HEK293 (cell line): ENCODE data around the gene ADAMTS2.

Source experiments
- CTCF ChIA-PET: fragments of 350-600 bp; formaldehyde crosslinking; extraction: SDS; loops from one replicate; lab custom pipeline; 2021; ENCODE audit warnings: antibody characterized with exemption; lab: Yijun Ruan, JAX
- POLR2A ChIA-PET: fragments of 300-600 bp; formaldehyde crosslinking; extraction: SDS; loops from one replicate; lab custom pipeline; 2020; ENCODE audit warnings: antibody characterized with exemption, inconsistent platforms; lab: Yijun Ruan, JAX
- H3K27ac ChIP-seq: fragments of 200-500 bp; sonication (Bioruptor generic); 2 replicates; pipeline ENCODE4 v1.5.1; 2014; ENCODE audit warnings: low read depth, low read length, control low read depth, inconsistent platforms; ENCODE audit errors: extremely low read depth
- H3K36me3 ChIP-seq, 2 experiments: fragments of 200-500 bp in 1 of 2; sonication (Bioruptor generic) in 1 of 2; 1 replicate in 1 of 2; 2 replicates in 1 of 2; pipeline ENCODE4 v1.5.1; 2014 to 2017; ENCODE audit warnings: inconsistent platforms in 2 of 2, low read length in 2 of 2; ENCODE audit not compliant: control insufficient read depth in 2 of 2, insufficient read depth in 1 of 2
- H3K4me1 ChIP-seq: fragments of 200-500 bp; sonication (Bioruptor generic); 2 replicates; pipeline ENCODE4 v1.5.1; 2014; ENCODE audit warnings: mild to moderate bottlenecking, low read length, inconsistent platforms; ENCODE audit not compliant: control insufficient read depth, insufficient read depth
- H3K4me3 ChIP-seq: 2 replicates; pipeline ENCODE4 v1.5.1; 2011; ENCODE audit warnings: low read depth, mild to moderate bottlenecking, control low read depth, low read length, moderate library complexity
- H3K9me3 ChIP-seq: fragments of 200-500 bp; sonication (Bioruptor generic); 2 replicates; pipeline ENCODE4 v1.5.1; 2014; ENCODE audit warnings: low read depth, low read length, inconsistent platforms; ENCODE audit not compliant: control insufficient read depth, insufficient read depth
- BCL11B ChIP-seq: fragments of 450-650 bp; formaldehyde crosslinking; IDR thresholded peaks from 2 replicates; pipeline ENCODE4 v1.5.1; 2016; ENCODE audit warnings: low read depth, missing biosample characterization, missing genetic modification characterization
- GLI2 ChIP-seq: fragments of 450-650 bp; formaldehyde crosslinking; IDR thresholded peaks from 2 replicates; pipeline ENCODE4; 2017; ENCODE audit warnings: missing biosample characterization, missing genetic modification characterization, low read depth, borderline replicate concordance
- KLF9 ChIP-seq: fragments of 450-650 bp; formaldehyde crosslinking; IDR thresholded peaks from 2 replicates; pipeline ENCODE4 v1.5.1; 2016; ENCODE audit warnings: missing biosample characterization, missing genetic modification characterization, low read depth
- SETDB1 ChIP-seq: IDR thresholded peaks from one replicate; pipeline ENCODE4 v1.6.1; 2017; ENCODE audit warnings: mild to moderate bottlenecking, low read length, moderate library complexity, mixed read lengths; ENCODE audit not compliant: insufficient read length
- ZFP69B ChIP-seq: fragments of 450-650 bp; formaldehyde crosslinking; IDR thresholded peaks from 2 replicates; pipeline ENCODE4 v1.5.1; 2016; ENCODE audit warnings: missing biosample characterization, missing genetic modification characterization
- ZNF138 ChIP-seq: fragments of 450-650 bp; formaldehyde crosslinking; IDR thresholded peaks from 2 replicates; pipeline ENCODE4 v1.5.1; 2016; ENCODE audit warnings: missing biosample characterization, missing genetic modification characterization, borderline replicate concordance
- ZNF169 ChIP-seq: fragments of 450-650 bp; formaldehyde crosslinking; IDR thresholded peaks from 2 replicates; pipeline ENCODE4 v1.5.1; 2016; ENCODE audit warnings: missing biosample characterization, missing genetic modification characterization
- ZNF202 ChIP-seq: fragments of 450-650 bp; formaldehyde crosslinking; IDR thresholded peaks from 2 replicates; pipeline ENCODE4 v1.5.1; 2016; ENCODE audit warnings: missing biosample characterization, missing genetic modification characterization, borderline replicate concordance
- ZNF211 ChIP-seq: fragments of 450-650 bp; formaldehyde crosslinking; IDR thresholded peaks from 2 replicates; pipeline ENCODE4 v1.5.1; 2016; ENCODE audit warnings: low read depth, missing biosample characterization, missing genetic modification characterization
- ZNF214 ChIP-seq: fragments of 450-650 bp; formaldehyde crosslinking; IDR thresholded peaks from 2 replicates; pipeline ENCODE4 v1.5.1; 2017; ENCODE audit warnings: missing biosample characterization, mild to moderate bottlenecking, missing genetic modification characterization, borderline replicate concordance
- ZNF324 ChIP-seq: fragments of 450-650 bp; formaldehyde crosslinking; IDR thresholded peaks from 2 replicates; pipeline ENCODE4 v1.5.1; 2016; ENCODE audit warnings: missing biosample characterization, missing genetic modification characterization
- ZNF350 ChIP-seq: fragments of 450-650 bp; formaldehyde crosslinking; IDR thresholded peaks from 2 replicates; pipeline ENCODE4 v1.5.0; 2017; ENCODE audit warnings: missing biosample characterization, mild to moderate bottlenecking, missing genetic modification characterization
- ZNF391 ChIP-seq: fragments of 450-650 bp; formaldehyde crosslinking; IDR thresholded peaks from 2 replicates; pipeline ENCODE4 v1.5.1; 2016; ENCODE audit warnings: low read depth, missing biosample characterization, missing genetic modification characterization, borderline replicate concordance
- ZNF433 ChIP-seq: fragments of 450-650 bp; formaldehyde crosslinking; IDR thresholded peaks from 2 replicates; pipeline ENCODE4 v1.5.1; 2016; ENCODE audit warnings: missing biosample characterization, missing genetic modification characterization, low read depth
- ZNF514 ChIP-seq: fragments of 450-650 bp; formaldehyde crosslinking; IDR thresholded peaks from 2 replicates; pipeline ENCODE4 v1.5.1; 2016; ENCODE audit warnings: missing biosample characterization, missing genetic modification characterization
- ZNF529 ChIP-seq: fragments of 450-650 bp; formaldehyde crosslinking; IDR thresholded peaks from 2 replicates; pipeline ENCODE4 v1.5.1; 2017; ENCODE audit warnings: missing genetic modification characterization, missing biosample characterization; ENCODE audit not compliant: insufficient replicate concordance
- ZNF629 ChIP-seq: fragments of 450-650 bp; formaldehyde crosslinking; IDR thresholded peaks from 2 replicates; pipeline ENCODE4 v1.5.1; 2017; ENCODE audit warnings: missing biosample characterization, missing genetic modification characterization
- ZNF768 ChIP-seq: fragments of 450-650 bp; formaldehyde crosslinking; IDR thresholded peaks from 2 replicates; pipeline ENCODE4 v1.5.1; 2018; ENCODE audit warnings: missing biosample characterization, mild to moderate bottlenecking, missing genetic modification characterization
- ZNF785 ChIP-seq: fragments of 450-650 bp; formaldehyde crosslinking; IDR thresholded peaks from 2 replicates; pipeline ENCODE4 v1.5.1; 2016; ENCODE audit warnings: missing biosample characterization, missing genetic modification characterization
- TF ChIP-seq, protein P1 (sequence below): IDR thresholded peaks from 2 replicates; pipeline ENCODE4 v1.6.1; 2011; ENCODE audit warnings: mild to moderate bottlenecking, low read depth, low read length, borderline replicate concordance
- TF ChIP-seq, protein P2 (sequence below): fragments of 450-650 bp; formaldehyde crosslinking; IDR thresholded peaks from 2 replicates; pipeline ENCODE4 v1.5.1; 2016; ENCODE audit warnings: missing biosample characterization, missing genetic modification characterization
- TF ChIP-seq, protein P3 (sequence below): fragments of 450-650 bp; formaldehyde crosslinking; IDR thresholded peaks from 2 replicates; pipeline ENCODE4 v1.5.1; 2017; ENCODE audit warnings: missing biosample characterization, missing genetic modification characterization
- TF ChIP-seq, protein P4 (sequence below): fragments of 450-650 bp; formaldehyde crosslinking; IDR thresholded peaks from 2 replicates; pipeline ENCODE4 v1.5.1; 2016; ENCODE audit warnings: missing biosample characterization, missing genetic modification characterization, borderline replicate concordance
- TF ChIP-seq, protein P5 (sequence below): fragments of 450-650 bp; IDR thresholded peaks from 2 replicates; pipeline ENCODE4 v1.5.1; 2018; ENCODE audit warnings: missing biosample characterization, missing genetic modification characterization

ADAMTS2 gene

DNA sequence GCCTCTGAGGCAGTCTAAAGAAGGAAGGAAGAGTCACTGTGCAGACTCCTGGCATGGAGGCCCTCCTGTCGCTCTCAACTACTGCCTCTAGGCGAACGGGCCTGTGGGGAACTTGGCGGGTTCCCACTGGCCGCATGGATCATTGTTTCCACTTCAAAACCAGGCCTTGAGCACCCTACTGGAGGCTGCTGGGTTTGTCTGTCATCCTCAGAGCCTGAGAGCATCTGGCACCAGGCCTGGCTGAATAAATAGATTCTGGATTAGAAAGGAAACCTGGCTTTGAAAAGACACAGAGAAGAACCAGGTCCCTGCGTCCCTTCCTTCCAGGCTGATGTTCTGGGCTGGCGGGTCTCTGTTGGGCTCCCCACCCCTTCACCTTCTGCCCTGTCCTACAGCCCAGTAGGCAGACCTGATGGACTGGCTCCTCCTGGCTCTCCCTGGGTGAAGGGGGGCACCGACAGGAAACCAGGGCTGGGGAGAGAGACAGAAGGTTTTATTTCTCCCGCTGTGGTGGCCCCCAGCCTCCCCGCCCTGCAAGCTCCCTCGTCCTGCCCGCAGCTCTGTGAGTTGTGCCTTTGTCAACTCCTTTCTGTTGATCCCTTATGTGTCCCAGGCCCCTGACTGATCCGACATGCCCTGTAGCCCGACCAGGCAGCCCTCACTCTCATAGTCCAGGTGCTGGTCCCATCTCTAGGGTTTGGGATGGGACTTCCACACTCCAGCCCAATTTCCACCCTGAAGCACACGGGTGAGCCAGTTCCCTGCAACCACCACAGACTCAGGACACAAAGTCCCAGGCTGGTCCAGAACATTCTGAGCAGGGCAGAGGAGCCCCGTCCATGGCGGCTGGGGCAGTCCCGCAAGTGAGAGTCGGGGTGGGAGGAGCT, 50.1 kb downstream of the ADAMTS2 start (continued):
- TF ChIP-seq, protein P1, sequence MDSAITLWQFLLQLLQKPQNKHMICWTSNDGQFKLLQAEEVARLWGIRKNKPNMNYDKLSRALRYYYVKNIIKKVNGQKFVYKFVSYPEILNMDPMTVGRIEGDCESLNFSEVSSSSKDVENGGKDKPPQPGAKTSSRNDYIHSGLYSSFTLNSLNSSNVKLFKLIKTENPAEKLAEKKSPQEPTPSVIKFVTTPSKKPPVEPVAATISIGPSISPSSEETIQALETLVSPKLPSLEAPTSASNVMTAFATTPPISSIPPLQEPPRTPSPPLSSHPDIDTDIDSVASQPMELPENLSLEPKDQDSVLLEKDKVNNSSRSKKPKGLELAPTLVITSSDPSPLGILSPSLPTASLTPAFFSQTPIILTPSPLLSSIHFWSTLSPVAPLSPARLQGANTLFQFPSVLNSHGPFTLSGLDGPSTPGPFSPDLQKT: no peak
- TF ChIP-seq ZNF214 (tag by site-specific recombination) (no peak), ZNF138 (tag by site-specific recombination) (no peak), ZNF169 (tag by site-specific recombination) (no peak), ZNF629 (tag by site-specific recombination) (no peak), ZNF202 (tag by site-specific recombination) (no peak), GLI2 (tag by site-specific recombination) (no peak)
- TF ChIP-seq, all 188 proteins: peak for 0

DNA sequence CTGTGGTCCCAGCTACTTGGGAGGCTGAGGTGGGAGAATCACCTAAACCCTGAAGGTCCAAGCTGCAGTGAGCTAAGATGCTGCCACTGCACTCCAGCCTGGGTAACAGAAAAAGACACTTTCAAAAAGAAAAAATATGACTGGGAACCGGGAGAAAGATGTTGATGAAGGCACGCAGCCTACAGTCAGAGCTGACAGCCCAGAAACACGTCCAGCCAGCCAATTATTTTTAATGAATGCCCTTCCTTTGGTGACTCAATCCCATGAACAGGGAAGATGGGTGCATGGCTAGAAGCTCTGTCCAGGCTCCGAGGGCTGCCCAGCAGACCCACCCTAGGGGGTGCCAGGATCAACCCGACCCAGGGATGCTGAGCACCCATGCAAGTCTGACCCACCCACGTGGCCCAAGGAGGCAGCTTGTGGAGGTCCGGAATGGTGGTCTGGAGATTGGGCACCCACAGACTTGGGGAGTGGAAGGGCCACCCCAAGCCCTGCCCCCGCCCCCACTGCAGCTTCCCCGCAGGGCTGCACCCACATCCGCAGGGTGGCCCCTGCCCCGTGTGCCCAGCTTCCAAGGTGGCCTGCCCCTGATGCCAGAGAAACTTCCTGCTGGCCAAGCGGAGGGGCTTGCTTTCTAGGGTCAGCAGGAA, 51.0 kb downstream of the ADAMTS2 start:
- no peaks in the 10 kb centered on the region for H3K9me3 ChIP-seq
- CTCF ChIA-PET: no interaction called here
- H3K4me1 ChIP-seq: no peaks in the 10 kb centered on the region
- POLR2A ChIA-PET: no interaction called here
- no peaks in the 10 kb centered on the region for H3K36me3 ChIP-seq
- TF ChIP-seq, protein P2, sequence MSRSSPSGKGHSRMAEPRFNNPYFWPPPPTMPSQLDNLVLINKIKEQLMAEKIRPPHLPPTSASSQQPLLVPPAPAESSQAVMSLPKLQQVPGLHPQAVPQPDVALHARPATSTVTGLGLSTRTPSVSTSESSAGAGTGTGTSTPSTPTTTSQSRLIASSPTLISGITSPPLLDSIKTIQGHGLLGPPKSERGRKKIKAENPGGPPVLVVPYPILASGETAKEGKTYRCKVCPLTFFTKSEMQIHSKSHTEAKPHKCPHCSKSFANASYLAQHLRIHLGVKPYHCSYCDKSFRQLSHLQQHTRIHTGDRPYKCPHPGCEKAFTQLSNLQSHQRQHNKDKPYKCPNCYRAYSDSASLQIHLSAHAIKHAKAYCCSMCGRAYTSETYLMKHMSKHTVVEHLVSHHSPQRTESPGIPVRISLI (tag by site-specific recombination): no peak
- TF ChIP-seq ZFP69B: no peak
- TF ChIP-seq, protein P3, sequence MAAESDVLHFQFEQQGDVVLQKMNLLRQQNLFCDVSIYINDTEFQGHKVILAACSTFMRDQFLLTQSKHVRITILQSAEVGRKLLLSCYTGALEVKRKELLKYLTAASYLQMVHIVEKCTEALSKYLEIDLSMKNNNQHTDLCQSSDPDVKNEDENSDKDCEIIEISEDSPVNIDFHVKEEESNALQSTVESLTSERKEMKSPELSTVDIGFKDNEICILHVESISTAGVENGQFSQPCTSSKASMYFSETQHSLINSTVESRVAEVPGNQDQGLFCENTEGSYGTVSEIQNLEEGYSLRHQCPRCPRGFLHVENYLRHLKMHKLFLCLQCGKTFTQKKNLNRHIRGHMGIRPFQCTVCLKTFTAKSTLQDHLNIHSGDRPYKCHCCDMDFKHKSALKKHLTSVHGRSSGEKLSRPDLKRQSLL: no peak
- TF ChIP-seq ZNF211 (tag by site-specific recombination): no peak
- no peak for TF ChIP-seq ZNF433 (tag by site-specific recombination)
- TF ChIP-seq, protein P4, sequence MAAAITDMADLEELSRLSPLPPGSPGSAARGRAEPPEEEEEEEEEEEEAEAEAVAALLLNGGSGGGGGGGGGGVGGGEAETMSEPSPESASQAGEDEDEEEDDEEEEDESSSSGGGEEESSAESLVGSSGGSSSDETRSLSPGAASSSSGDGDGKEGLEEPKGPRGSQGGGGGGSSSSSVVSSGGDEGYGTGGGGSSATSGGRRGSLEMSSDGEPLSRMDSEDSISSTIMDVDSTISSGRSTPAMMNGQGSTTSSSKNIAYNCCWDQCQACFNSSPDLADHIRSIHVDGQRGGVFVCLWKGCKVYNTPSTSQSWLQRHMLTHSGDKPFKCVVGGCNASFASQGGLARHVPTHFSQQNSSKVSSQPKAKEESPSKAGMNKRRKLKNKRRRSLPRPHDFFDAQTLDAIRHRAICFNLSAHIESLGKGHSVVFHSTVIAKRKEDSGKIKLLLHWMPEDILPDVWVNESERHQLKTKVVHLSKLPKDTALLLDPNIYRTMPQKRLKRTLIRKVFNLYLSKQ (tag by site-specific recombination): no peak
- TF ChIP-seq ZNF391 (tag by site-specific recombination): no peak
- no peak for TF ChIP-seq ZNF350
- no peak for TF ChIP-seq ZNF529
- TF ChIP-seq ZNF324 (tag by site-specific recombination): no peak
- TF ChIP-seq SETDB1: no peak
- TF ChIP-seq KLF9 (tag by site-specific recombination): no peak
- TF ChIP-seq ZNF514 (tag by site-specific recombination): no peak
- no peak for TF ChIP-seq ZNF768 (tag by site-specific recombination)
- TF ChIP-seq, protein P5, sequence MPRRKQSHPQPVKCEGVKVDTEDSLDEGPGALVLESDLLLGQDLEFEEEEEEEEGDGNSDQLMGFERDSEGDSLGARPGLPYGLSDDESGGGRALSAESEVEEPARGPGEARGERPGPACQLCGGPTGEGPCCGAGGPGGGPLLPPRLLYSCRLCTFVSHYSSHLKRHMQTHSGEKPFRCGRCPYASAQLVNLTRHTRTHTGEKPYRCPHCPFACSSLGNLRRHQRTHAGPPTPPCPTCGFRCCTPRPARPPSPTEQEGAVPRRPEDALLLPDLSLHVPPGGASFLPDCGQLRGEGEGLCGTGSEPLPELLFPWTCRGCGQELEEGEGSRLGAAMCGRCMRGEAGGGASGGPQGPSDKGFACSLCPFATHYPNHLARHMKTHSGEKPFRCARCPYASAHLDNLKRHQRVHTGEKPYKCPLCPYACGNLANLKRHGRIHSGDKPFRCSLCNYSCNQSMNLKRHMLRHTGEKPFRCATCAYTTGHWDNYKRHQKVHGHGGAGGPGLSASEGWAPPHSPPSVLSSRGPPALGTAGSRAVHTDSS (tag by site-specific recombination): no peak
- TF ChIP-seq ZNF785 (tag by site-specific recombination): no peak
- TF ChIP-seq BCL11B (tag by site-specific recombination): no peak
- H3K4me3 ChIP-seq: no peak overlapping the region
- H3K27ac ChIP-seq: no peak overlapping the region
